ENCODE measurements around the gene MROH8.

- TF ChIP-seq CTCF (IDR thresholded peaks at IDR 0.05) (no peak), POLR2A (IDR thresholded peaks at IDR 0.05) (no peak)
Measured at GRCh38 chr20:37209661-37210314, 30.4 kb upstream of the MROH8 start.

Measured in uterus (tissue), 2 donors.